Fibroblast of pulmonary artery (primary cell): ENCODE results near the gene MBNL2.

Source experiments
- DNase-seq: peaks from one replicate; pipeline ENCODE4 v3.0.0-alpha.2; 2010; ENCODE audit warnings: low read depth
- H3K4me3 ChIP-seq: replicated peaks from 2 replicates; pipeline ENCODE4 v1.5.1; 2011; ENCODE audit warnings: low read depth, mild to moderate bottlenecking, control low read depth, low read length, moderate library complexity
- CTCF ChIP-seq: IDR thresholded peaks from 2 replicates; pipeline ENCODE4 v1.5.1; 2011; ENCODE audit warnings: mild to moderate bottlenecking, control low read depth, low read length, inconsistent platforms; ENCODE audit errors: missing control alignments

MBNL2 gene

DNA sequence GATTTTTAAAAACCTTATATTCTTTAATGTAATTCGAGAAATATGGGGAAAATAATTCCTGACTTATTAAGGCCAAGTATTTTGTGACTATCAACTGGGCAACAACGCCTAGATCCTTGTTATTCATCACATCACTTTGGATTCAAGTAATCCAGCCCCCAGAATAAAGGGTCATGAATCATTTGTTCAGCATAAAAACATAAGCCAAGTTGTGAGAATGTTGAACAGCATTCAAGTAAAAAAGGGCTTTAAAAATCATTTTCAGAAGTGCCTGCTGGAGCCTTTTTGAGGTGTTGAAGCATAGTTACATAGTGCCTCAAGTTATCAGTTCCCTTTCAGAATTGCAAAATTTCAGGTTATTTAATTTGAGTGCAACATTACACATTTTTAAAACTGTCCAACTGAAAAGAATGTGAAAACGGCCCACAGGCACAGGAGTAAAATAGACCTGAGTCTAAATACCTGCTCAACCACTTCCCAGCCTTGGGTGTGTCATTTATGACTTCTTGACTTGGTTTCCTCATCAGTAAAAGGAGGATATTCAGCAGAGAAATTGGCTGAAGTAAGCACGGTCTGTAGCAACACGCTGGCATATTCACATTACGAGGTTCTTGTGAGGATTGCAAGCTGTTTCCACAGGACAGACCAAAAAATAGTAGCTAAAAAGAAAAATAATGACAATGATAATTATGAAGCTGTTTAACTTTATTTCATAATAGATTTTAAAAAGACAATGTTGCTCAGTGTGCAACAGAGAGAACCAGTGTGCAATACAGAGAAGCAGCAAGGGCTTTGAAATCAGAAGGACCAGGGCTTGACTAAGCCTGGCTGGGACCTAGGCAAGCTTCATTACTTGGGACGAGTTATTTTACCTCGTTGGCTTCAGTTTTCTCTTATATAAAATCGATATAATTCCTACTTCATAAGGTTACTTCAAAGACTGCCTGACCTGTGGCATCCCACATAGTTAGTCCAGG, 56.6 kb downstream of the MBNL2 start:
- H3K4me3 ChIP-seq = no peak overlapping the region
- DNase-seq = no peak
- TF ChIP-seq CTCF = no peak

GRCh38 chr13:97279913-97280312, 57.8 kb downstream of the MBNL2 start:
- DNase-seq = peak; percentile 45
- no peak overlapping the region for H3K4me3 ChIP-seq
- no peak for TF ChIP-seq CTCF

DNA sequence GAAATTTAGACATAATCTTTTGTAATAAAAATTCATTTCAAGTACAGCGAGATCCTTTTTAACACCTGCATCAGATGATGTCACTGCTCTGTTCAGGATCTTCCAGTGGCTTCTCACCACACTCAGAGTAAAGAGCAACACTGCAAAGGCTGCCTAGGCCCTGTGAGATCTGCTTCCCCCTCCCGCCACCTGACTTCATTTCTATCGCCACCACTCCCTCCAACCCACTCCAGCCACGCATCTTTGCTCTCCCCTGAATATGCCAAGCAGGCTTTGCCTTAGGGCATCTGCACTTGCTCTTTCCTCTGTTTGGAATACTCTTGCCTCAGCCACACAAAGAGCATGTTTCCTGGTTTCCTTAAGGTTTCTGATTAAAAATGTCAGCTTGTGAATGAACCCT, 58.3 kb downstream of the MBNL2 start:
- no peak for DNase-seq
- no peak overlapping the region for H3K4me3 ChIP-seq

GRCh38 chr13:97281028-97281427, 58.9 kb downstream of the MBNL2 start:
- no peak for DNase-seq
- TF ChIP-seq CTCF = no peak
- no peak overlapping the region for H3K4me3 ChIP-seq

More for the DNA sequence above, 58.3 kb downstream of the MBNL2 start:
- no peak for TF ChIP-seq CTCF

GRCh38 chr13:97282705-97283104, 60.6 kb downstream of the MBNL2 start:
- no peak for TF ChIP-seq CTCF

DNA sequence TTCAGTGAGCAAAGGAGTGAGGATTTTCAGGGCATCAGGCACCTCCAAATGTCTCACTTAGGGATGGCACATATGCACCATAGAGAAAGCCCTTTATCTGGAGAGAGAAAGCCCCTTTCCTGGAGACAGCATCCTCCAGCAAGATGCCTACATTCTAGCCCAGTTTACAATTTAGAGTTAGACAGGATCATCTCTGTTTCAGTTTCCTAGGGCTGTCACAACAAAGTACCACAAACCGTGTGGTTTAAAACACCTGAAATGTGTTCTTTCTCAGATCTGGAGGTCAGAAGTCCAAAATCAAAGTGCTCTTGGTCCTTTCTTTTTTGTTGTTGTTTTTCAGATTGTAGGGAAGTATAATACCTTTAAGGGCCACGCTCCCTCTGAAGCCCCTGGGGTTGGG, 61.8 kb downstream of the MBNL2 start:
- TF ChIP-seq CTCF = no peak
- no peak overlapping the region for H3K4me3 ChIP-seq
- no peak for DNase-seq

More at GRCh38 chr13:97282705-97283104, 60.6 kb downstream of the MBNL2 start:
- DNase-seq = no peak
- H3K4me3 ChIP-seq = no peak overlapping the region

DNA sequence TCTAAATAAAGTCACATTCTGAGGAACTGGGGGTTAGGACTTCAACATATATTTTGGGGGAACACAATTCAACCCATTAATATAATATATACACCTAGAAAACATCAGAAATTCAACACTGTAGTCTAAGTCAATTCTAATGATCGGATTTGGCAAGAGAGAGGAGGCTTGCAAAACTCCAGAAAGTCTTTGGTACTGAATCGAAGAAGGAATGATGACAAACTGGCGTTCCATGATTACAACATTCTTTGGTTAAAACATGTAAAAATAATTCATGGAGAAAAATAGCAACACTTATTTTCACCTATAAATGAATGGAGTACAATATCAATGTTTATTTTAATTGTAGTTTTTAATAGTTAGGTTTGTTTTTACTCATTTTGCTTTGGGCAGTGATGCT, 62.4 kb downstream of the MBNL2 start:
- no peak for TF ChIP-seq CTCF
- H3K4me3 ChIP-seq = no peak overlapping the region
- peak; percentile 48 for DNase-seq
